Pancreas (tissue), 10 donors: ENCODE measurements around the gene MPPED1. TPM values are rescaled to one million over a fixed set of nuclear protein-coding genes. Genes with fewer than 3 reads are reported as not detected.

ENCODE experiments used
- ATAC-seq, 4 donors: fragments of 200-7000 bp; cut with Tn5 transposase; one replicate each; pipeline versions ENCODE4 v1.8.0 to v1.9.1; 2020; ENCODE audit warnings: mild to moderate bottlenecking in 4 of 4, moderate library complexity in 4 of 4
- DNase-seq, 6 donors: peaks; one replicate each; pipeline ENCODE4 v3.0.0-alpha.2; 2020
- FAIRE-seq: peaks from 2 replicates; lab custom pipeline; 2012; peaks lifted over from hg19 to GRCh38; lab: Jason Lieb, UNC
- H3K27ac ChIP-seq, 4 donors: fragments of 200-600 bp; sonication (generic); 1 replicate in 3 of 4; 2 replicates in 1 of 4; pipeline versions ENCODE4 v1.5.0 to v1.8.0; 2020
- H3K27me3 ChIP-seq, 4 donors: fragments of 200-600 bp; one replicate each; pipeline ENCODE4 v1.8.0; 2021
- H3K36me3 ChIP-seq, 3 donors: fragments of 200-600 bp; sonication (generic) in 1 of 3; one replicate each; pipeline versions ENCODE4 v1.5.0 to v1.8.0; 2020 to 2021
- H3K4me1 ChIP-seq, 3 donors: fragments of 200-600 bp; one replicate each; pipeline ENCODE4 v1.8.0; 2021
- H3K4me3 ChIP-seq, 4 donors: fragments of 200-600 bp; sonication (generic) in 2 of 4; one replicate each; pipeline versions ENCODE4 v1.5.0 to v1.8.0; 2020 to 2021
- H3K9me3 ChIP-seq, 4 donors: fragments of 200-600 bp; one replicate each; pipeline ENCODE4 v1.8.0; 2021
- WGBS, 2 donors: extraction: QIAGEN DNeasy Blood & Tissue Kit; methylation state at CpG; one replicate each; pipeline ENCODE4 v1.1.7; 2013; 5-methylcytosine and 5-hydroxymethylcytosine counted together
- intact Hi-C, 3 donors: fragments of 100-400 bp; cut with DNase I; formaldehyde crosslinking; loops; one replicate each; pipeline versions ENCODE4 v1.11.1 to v1.14.2; 2022
- polyA plus RNA-seq, 2 donors: library from polyadenylated mRNA; stranded (reverse); fragments of 200-250 nt; gene quantifications; one replicate each; pipeline ENCODE4 v1.2.3, GENCODE V29; 2013
- total RNA-seq, 6 donors: library from RNA; stranded (reverse); fragmentation: NEBNext Ultra II Directional in 4 of 6; extraction: Animal tissue kit (Norgen Biotek cat#: 25700) in 4 of 6; gene quantifications; one replicate each; pipeline versions ENCODE4 v1.2.1 to v1.2.4, GENCODE V29; 2021 to 2023
- TF ChIP-seq, protein P1 (sequence below), 4 donors: fragments of 200-600 bp; sonication (generic) in 3 of 4; IDR thresholded peaks; one replicate each; pipeline versions ENCODE4 v1.5.0 to v1.8.0; 2021; ENCODE audit warnings: antibody characterized with exemption in 4 of 4
- donor health status: healthy with polysubstance abuse.
- donor health status: DM: no; HTN: no; CAD: no; lungs with moderate emphysema.
- donor health status: DM: no; HTN: no; CAD: no.
- donor health status: control.
- donor health status: control.
- donor health status: Bipolar disorder and iron deficiency.
- donor health status: DM: yes; HTN: yes; CAD: no.
- donor health status: DM: no; HTN: no; CAD: no.
- donor health status: DM: no; HTN: no; CAD: no.
- donor health status: DM: yes; HTN: yes; CAD: no.

Gene MPPED1
- total and polyA plus RNA-seq, 8 donors, result 0.05 TPM; not detected in 7

DNA sequence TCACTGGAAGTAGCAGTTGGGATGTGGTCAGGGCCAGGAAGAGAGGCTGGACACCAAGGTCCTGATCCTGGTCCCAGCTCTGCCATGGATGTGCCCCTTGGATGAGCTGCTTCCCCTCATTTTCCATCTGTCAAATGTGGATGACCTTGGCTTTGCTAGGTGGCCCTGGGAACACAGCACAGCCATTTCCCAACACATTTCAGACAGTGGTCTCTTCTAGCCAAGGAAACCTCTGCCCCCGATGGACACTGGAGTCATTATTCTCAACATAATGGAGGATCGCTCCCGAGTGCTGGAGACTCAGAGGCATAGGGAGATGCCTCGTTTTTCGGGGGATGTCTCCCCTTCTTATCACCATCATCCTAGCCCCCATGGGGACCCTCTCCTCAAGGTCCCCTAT lies 13.6 kb upstream of the MPPED1 start:
- FAIRE-seq, result no peak
- DNase-seq, result no peak
- TF ChIP-seq, protein P1, sequence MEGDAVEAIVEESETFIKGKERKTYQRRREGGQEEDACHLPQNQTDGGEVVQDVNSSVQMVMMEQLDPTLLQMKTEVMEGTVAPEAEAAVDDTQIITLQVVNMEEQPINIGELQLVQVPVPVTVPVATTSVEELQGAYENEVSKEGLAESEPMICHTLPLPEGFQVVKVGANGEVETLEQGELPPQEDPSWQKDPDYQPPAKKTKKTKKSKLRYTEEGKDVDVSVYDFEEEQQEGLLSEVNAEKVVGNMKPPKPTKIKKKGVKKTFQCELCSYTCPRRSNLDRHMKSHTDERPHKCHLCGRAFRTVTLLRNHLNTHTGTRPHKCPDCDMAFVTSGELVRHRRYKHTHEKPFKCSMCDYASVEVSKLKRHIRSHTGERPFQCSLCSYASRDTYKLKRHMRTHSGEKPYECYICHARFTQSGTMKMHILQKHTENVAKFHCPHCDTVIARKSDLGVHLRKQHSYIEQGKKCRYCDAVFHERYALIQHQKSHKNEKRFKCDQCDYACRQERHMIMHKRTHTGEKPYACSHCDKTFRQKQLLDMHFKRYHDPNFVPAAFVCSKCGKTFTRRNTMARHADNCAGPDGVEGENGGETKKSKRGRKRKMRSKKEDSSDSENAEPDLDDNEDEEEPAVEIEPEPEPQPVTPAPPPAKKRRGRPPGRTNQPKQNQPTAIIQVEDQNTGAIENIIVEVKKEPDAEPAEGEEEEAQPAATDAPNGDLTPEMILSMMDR (IDR thresholded peaks at IDR 0.05), result no peak
- Histone ChIP-seq H3K27ac (no peak overlapping the region), H3K9me3 (no peaks in the 10 kb centered on the region), H3K27me3 (no peaks in the 10 kb centered on the region), H3K36me3 (no peaks in the 10 kb centered on the region), H3K4me3 (no peak overlapping the region), H3K4me1 (no peaks in the 10 kb centered on the region)
- no peak for ATAC-seq
- intact Hi-C loops, result loop anchor here in 1 of 3 donors (10.0 kb wide), 1 partner anchor 447 kb away; no protein-coding TSS in a partner anchor
- whole genome bisulfite sequencing, 2 donors, result 56 to 68% methylated on average over 5 of the region's 5 CpGs

DNA sequence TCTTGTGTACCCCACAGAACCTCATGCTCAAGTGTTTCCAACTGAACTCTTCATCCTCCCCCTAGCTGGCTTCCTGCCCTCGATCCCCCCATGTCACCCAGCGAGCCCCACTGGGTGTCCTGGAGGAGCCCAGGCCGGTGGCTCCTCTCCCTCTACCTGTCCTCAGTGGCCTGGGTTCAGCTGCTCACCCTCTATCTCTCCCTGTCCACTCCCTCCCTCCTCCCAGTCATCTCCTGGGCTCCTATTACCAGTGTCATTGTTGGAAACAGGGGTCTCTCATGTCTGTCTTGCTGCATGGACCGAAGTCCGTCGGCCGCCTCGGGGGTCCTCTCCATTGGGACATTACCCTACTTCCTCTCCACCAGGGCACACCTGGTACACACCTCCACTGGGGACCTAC lies 12.9 kb upstream of the MPPED1 start:
- Histone ChIP-seq H3K27me3 (no peaks in the 10 kb centered on the region), H3K4me3 (no peak overlapping the region), H3K4me1 (no peaks in the 10 kb centered on the region), H3K36me3 (no peaks in the 10 kb centered on the region), H3K9me3 (no peaks in the 10 kb centered on the region), H3K27ac (no peak overlapping the region)
- no peak for ATAC-seq
- DNase-seq, result peak in 1 of 6 donors; percentile 29
- no peak for FAIRE-seq
- intact Hi-C loops, result loop anchor here in 1 of 3 donors (10.0 kb wide), 1 partner anchor 446 kb away; no protein-coding TSS in a partner anchor
- 53 to 75% methylated on average over 8 of the region's 8 CpGs for WGBS, 2 donors
- TF ChIP-seq, protein P1 (IDR thresholded peaks at IDR 0.05), result no peak

DNA sequence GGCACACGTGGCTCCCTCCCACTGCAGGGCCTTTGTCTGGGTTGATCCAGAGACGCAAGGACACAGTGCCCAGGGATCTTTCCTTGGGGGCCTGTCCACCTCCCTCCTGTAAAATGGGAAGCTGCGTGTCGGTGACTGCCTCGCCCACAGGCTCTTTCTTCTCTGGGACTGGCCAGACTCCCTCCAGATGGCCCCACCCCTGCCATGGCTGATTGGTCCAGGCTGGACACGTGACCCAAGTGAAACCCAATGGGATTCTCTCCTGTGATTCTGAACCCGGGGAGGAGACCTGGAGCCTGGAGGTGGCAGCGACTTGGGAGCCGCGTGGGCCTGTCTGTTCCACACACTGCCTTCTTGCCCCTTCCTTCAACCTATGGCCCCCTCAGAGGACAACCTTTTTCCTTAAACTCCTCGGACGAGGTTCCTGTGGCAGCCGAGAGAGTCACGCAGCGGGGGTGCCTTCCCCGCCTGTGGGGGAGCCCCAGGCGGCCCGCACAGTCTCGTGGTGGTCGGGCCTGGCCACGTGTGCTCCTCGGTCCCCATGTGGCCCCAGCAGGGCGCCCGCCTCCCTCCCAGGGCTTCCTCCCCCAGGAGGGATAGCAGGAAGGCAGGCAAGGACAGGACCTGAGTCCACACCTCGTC lies 12.4 kb upstream of the MPPED1 start:
- TF ChIP-seq, protein P1 (IDR thresholded peaks at IDR 0.05), result no peak
- Histone ChIP-seq H3K27me3 (no peaks in the 10 kb centered on the region), H3K9me3 (no peaks in the 10 kb centered on the region), H3K36me3 (no peaks in the 10 kb centered on the region), H3K27ac (no peak overlapping the region), H3K4me1 (no peaks in the 10 kb centered on the region), H3K4me3 (no peak overlapping the region)
- intact Hi-C loops, result loop anchor here in 1 of 3 donors (10.0 kb wide), 1 partner anchor 445 kb away; no protein-coding TSS in a partner anchor
- peak in 1 of 6 donors; percentile 30 for DNase-seq
- ATAC-seq, result no peak
- 71 to 75% methylated on average over 24 to 25 of the region's 25 CpGs for WGBS, 2 donors
- no peak for FAIRE-seq

DNA sequence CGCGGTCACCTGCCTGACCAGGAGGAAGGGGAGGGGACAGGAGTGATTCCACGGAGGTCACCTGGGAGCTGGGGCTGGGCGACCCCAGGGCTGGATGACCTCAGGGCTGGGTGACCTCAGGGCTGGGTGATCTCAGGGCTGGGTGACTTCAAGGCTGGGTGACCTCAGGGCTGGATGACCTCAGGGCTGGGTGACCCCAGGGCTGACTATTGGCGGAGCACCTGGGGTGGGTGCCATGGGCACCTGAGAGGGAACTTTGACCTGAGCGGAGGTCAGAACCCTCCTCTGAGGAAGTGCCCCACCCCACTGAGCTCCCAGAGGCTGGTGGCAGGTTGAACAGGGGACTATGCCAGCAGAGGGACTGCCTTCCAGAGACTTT lies 11.8 kb upstream of the MPPED1 start:
- 67 to 73% methylated on average over 6 of the region's 6 CpGs for WGBS, 2 donors
- H3K4me3 ChIP-seq, result no peak overlapping the region
- no peak for ATAC-seq
- intact Hi-C loops, result loop anchor here in 1 of 3 donors (10.0 kb wide), 1 partner anchor 445 kb away; no protein-coding TSS in a partner anchor
- no peak overlapping the region for H3K27ac ChIP-seq
- H3K27me3 ChIP-seq, result no peaks in the 10 kb centered on the region
- FAIRE-seq, result no peak
- H3K36me3 ChIP-seq, result no peaks in the 10 kb centered on the region
- TF ChIP-seq, protein P1 (IDR thresholded peaks at IDR 0.05), result no peak
- no peaks in the 10 kb centered on the region for H3K4me1 ChIP-seq
- peak in 1 of 6 donors; percentile 35 for DNase-seq
- H3K9me3 ChIP-seq, result no peaks in the 10 kb centered on the region

DNA sequence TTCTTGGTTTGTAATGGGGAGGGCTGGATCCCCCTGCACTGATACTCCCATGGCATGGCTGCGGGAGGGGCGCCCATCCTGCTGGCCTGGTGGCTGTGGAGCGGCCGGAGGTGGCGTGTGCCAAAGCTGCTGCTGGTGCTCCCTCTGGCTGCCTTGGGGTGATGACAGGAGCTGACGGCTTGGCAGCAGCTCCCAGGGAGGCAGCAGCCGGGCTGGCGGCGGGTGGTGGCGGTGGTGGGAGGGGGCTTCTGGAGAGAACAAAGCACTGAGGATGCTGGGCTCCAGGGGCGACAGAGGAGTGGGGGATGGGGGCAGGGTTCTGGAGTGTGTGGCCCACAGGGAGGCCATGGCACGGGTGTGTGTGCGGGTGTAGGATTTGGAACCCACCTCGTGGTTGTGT lies 11.4 kb upstream of the MPPED1 start:
- ATAC-seq (no peak), FAIRE-seq (no peak)
- TF ChIP-seq, protein P1 (IDR thresholded peaks at IDR 0.05), result no peak

More for the DNA sequence above, 11.4 kb upstream of the MPPED1 start:
- WGBS, 2 donors, result 53 to 63% methylated on average over 14 of the region's 14 CpGs
- Histone ChIP-seq H3K4me3 (no peak overlapping the region), H3K4me1 (no peaks in the 10 kb centered on the region), H3K27me3 (no peaks in the 10 kb centered on the region), H3K27ac (no peak overlapping the region), H3K36me3 (no peaks in the 10 kb centered on the region), H3K9me3 (no peaks in the 10 kb centered on the region)
- peak in 1 of 6 donors; percentile 41 for DNase-seq
- intact Hi-C loops, result no loop called here
